GM12865 (cell line): ENCODE measurements around the gene GTF3C4.

Experiments
- DNase-seq: peaks from one replicate; pipeline ENCODE4 v3.0.0; 2010; ENCODE audit warnings: low read depth
- H3K4me3 ChIP-seq: 2 replicates; pipeline ENCODE4 v1.5.1; 2011; ENCODE audit warnings: mild to moderate bottlenecking, low read depth, low read length, control low read depth
- CTCF ChIP-seq: IDR thresholded peaks from 2 replicates; pipeline ENCODE4 v1.5.1; 2011; ENCODE audit warnings: low read length, control low read depth, low read depth, inconsistent platforms; ENCODE audit not compliant: insufficient read depth; ENCODE audit errors: missing control alignments

The GTF3C4 gene

GRCh38 chr9:132729235-132729890 lies 59.1 kb downstream of the GTF3C4 start:
- no peak for DNase-seq
- no peak overlapping the region for H3K4me3 ChIP-seq
- no peak for TF ChIP-seq CTCF

GRCh38 chr9:132730054-132731033 lies 60.1 kb downstream of the GTF3C4 start:
- DNase-seq, result no peak
- TF ChIP-seq CTCF, result no peak

GRCh38 chr9:132731230-132731629 lies 61.0 kb downstream of the GTF3C4 start:
- TF ChIP-seq CTCF, result no peak
- H3K4me3 ChIP-seq, result no peak overlapping the region
- DNase-seq, result no peak

More at GRCh38 chr9:132730054-132731033, 60.1 kb downstream of the GTF3C4 start:
- H3K4me3 ChIP-seq, result no peak overlapping the region

GRCh38 chr9:132732326-132733259 lies 62.3 kb downstream of the GTF3C4 start:
- TF ChIP-seq CTCF, result no peak
- no peak overlapping the region for H3K4me3 ChIP-seq
- DNase-seq, result no peak

DNA sequence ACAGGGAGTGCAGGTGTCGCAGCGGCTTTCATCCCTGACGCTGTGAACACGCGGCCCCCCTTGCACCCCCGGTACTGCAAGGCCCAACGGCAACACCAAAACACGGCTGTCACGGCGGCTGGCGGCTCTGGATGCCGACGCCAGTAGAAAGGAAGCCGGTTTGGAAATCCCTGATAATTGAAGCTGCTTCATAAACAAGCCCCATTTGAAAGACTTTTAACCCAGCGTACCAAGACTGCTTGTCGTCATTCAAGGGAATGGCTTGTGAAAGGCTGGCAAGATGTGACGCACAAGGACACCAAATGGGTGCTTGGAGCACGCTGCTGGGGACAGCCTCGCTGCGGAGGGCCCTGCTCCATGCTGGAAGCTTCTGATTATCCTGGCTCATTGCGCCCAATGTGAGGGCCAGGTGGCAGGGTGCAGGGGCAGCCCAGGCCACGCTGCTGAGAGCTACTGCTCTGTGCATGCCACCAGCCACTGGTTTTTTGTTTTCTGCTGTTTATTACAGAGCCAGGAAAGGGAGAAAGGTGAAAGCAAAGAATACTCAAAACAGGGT lies 63.1 kb downstream of the GTF3C4 start:
- TF ChIP-seq CTCF, result no peak
- no peak for DNase-seq
- no peak overlapping the region for H3K4me3 ChIP-seq

DNA sequence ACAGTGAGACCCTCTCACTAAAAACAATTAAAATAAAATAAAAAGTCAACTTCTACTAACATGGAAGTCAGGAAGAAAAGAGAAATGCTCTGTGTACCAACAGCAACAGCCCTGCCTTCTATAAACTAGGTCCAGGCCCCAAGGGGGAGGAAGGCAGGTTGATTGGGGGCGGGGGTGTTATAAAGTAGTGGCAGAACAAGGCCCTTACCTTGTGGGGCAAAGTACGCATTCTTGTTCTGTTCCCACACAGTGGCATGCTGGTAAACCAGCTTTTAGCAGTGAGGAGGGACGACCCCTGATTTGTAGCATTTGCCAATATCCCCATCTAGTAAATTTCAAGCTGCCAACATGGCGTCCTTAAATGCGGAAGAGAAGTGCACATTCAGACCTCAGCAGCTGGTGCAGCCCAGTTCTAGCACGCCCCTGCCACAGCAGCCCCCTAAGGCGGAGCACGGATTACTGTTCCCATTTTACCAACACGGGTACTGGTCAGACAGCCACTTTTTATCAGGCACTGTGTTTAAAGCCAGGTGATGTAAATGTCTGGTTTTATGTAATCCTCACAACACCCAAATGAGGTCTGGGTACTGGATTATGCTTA lies 69.5 kb downstream of the GTF3C4 start:
- no peak for DNase-seq
- no peak overlapping the region for H3K4me3 ChIP-seq
- no peak for TF ChIP-seq CTCF
